ENCODE data around the gene TMEM184A.
A peak's percentile ranks its signal among the peaks of the same experiment; 100 is the strongest.

Gene TMEM184A

GRCh38 chr7:1555813-1556543 is at the start of gene TMEM184A:
Gene TMEM184A, minus strand, starts transcription at chr7:1556205. Its CDS starts 721 bp downstream, at chr7:1555484.
- peak; percentile 19 for DNase-seq

DNA sequence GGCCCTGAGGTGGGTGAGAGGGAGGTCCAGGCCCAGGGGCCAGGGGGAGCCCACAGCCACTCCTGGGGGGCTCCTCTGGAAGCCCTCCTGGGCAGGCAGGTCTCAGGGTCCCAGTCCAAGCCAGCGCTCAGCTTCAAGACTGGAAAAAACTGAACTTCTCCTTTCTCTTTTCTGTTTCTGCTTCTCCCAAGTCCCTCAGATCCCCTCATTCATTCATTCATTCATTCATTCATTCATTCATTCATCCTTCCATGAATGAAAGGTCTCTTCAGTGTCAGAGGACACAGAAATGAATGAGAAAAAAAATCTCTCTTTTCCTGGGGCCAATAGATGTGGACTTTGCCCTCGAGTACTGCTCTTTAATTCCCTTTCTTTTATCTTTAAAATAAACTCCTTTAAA is 48.4 kb upstream of the TMEM184A start:
- DNase-seq = no peak

DNA sequence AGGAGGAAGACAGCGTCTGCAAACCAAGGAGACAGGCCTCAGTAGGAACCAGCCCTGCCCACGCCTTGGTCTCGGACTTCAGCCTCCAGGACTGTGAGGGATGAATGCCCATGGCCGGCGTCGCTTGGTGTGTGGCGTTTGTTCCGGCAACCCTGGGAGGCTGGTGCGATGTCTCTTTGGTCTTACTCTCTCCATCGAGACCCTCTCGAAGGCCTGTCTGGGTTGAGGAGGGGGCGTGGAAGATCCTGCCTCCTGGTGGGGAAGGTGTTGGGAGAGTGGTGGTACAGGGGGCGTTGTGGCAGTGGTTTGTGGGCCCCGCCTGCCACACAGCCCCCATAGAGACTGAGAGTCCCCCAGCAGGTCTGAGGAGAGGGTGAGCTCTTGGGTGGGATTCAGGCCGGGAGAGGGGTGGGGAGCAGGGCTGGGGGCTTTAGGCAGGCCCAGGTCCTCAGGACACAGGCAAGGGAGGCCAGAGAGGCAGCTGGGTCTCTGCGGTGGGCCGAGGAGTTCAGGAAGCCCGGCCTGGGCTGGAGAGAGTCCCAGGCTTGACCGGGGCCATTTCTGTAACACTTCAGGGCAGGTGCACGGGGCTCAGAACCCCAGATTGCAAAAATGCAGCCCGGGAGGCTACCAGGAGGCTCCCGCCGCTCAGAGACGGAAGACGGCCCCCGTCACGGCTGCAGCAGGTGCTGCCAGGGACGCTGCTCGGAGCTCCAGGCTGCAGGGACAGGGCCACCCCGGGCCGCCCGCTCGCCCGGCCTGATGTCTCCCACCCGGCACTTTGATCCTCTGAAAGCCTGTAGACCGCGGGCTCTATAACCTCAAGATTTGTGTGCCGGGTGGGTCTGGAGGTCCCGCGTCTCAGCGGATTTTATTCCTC is 47.6 kb upstream of the TMEM184A start:
- DNase-seq = no peak

- DNase-seq = no peak
Observed at GRCh38 chr7:1602386-1602785, 46.4 kb upstream of the TMEM184A start.

- no peak for DNase-seq
Observed at GRCh38 chr7:1601956-1602355, 46.0 kb upstream of the TMEM184A start.

DNA sequence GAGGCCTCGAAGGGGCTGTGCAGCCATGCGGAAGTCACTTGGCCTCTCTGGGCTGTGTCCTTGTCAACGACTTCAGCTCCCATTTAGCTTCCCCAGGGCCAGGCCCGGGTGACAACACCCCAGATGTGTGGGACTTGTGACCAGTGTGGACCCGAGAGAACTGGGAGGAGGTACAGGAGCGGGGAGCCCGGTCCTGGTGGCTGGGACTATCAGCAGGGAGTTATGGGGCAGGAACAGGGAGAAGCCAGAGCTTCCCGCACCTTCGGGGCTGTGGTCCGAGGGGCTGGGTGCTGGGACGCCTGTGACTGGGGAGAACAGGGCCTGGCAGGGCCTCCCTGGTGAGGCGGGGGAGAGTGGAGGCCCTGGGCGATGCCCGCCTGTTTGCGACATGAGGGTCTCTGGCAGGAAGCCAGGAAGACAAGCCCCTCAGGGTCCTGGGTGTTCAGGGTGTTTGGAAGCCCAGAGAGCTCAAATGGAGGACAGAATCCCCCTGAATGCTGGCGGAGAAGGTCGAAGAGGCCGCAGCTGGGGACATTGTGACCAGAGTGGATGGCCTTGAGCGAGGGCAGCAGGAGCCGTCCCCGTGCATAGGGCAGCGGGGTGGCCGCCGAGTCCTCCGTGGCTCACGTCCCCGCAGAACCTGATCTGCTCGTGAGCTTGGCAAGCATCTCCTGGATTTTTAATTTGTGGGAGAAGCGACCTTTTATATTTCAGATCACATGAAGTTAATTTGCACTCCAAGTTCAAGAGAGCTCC is 43.8 kb upstream of the TMEM184A start:
- DNase-seq = no peak

DNA sequence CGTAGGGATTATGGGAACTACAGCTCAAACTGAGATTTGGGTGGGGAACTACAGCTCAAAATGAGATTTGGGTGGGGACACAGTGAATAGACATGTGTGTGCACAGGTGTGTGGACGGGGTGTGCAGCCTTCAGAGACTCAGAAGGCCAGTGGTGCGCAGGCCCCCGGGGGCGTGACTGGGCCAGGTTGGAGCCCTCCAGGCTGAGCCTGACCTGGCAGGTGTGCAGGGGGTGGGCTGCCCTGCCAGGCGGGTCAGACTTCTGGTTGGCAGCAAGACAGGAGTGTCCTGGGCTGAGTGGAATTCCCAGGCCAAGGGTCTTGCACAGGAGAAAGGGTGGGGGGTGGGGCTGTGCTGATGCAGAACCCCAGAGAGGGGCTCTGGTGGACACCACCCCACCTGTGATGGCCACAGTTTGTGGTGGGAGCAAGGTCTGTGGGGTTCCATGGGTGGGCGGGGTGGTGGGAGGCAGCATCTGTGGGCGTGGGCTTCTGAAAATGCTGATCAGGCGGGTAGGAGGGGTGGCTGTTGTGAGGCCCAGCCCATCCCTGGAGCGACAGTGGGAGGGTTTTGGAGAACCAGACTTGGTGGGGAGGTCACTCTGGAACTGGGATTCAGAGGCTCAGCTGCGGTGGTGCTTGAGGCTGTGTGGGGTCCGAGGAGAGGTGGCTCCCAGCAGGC is 43.1 kb upstream of the TMEM184A start:
- DNase-seq = no peak

DNA sequence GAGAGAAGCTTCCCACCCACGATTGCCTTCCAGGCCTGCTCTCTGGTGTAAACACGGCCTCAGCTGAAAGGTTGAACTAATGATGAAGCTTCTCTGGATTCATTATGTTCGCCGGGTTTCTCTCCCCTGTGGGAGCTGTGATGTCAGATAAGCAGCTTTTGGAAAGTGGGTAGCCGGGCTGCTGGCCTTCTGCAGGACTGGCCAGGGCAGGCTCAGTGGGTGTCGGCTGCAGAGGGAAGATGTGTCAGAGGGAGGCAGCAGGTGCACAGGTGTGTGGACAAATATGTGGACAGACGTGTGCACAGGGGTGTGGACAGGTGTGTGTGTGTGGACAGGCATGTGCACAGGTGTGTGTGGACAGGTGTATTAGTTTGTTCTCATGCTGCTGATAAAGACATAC is 42.3 kb upstream of the TMEM184A start:
- no peak for DNase-seq

GRCh38 chr7:1597791-1598190 is 41.8 kb upstream of the TMEM184A start:
- no peak for DNase-seq

DNA sequence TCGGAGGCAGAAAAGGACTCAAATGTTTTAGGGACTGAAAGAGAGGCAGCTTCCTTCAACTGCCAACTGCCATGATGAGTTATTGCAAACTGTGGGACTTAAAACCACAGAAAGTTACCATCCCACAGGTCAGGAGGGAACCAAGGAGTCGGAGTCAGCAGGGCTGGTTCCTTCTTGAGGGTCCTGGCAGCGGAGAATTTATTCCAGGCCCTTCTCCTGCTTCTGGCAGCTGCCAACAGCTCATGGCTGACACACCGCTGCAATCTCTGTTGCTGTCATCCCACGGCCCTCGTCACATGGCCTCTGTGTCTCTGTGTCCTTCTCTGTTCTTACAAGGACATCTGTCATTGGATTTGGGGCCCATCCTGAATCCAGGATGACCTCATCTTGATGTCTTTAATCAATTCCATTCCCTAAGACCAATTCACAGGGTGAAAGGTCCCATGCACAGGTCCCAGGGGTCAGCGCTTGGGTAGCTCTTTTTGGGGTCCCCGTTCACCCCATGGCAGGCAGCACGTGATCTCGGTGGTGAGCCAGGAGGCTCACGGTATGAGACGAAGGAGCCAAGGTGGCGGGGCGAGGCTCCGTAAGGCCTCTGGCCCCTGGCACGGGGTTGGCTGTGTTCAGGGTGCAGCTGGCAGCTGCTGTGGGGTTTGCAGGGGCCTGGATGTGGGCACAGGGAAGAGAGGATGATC is 41.2 kb upstream of the TMEM184A start:
- no peak for DNase-seq

DNA sequence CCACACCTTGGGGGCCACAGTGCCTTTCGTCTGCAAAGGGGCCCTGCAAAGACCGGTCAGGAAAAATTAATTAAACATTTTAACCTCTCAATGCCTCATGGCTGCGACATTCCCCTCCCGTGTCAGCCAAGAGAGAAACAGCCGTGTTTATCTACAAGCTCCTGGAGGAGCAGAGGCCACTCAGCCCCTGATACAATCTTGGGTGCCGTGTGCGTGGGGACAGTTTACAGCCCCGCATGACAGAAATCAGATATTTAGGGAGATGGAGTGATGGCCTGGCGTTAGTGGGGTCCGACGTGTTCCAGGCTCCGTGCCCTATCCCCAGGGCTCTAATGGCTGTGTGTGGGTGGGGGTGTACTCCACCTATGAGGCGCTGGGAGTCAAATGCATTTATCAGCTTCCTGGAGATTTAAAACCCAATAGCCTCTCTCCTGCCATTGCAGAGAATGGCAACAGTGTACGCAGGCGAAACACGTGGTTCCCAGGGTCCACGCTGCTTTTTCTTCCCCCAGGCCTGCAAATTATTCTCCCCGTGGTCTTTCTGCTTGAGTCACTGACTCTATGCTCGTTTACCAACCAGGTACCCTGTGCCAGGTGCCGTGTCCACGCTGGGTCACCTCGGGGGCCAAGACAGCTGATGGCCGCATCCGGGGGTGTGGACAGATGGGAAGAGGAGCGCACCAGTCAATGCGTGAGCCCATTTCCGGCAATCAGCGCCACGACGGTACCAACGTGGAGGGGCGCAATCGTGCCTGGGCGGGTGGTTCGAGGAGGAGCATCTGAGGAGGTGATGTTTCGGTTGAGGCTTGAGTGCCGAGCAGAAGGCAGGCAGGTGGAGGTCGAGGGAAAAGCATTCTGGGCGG is 40.4 kb upstream of the TMEM184A start:
- DNase-seq = no peak

DNA sequence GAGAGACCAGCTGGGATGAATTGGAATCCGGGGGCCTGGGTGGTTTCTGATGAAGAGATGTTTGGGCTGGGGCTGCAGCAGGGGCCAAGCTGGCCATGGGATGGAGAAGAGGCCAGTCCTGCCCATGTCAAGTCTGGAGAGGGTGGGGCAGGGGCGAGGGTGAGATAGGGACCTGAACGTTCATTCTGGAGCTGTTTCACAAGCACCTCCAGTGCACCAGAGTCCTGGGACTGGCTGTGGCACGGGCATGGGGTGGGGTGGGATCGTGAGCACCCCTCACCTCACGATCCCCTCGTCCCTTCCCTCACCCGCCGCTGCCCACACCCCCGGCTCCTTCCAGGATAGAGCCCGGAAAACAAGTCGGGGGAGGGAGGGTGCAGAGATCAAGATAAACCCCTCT is 39.6 kb upstream of the TMEM184A start:
- no peak for DNase-seq

DNA sequence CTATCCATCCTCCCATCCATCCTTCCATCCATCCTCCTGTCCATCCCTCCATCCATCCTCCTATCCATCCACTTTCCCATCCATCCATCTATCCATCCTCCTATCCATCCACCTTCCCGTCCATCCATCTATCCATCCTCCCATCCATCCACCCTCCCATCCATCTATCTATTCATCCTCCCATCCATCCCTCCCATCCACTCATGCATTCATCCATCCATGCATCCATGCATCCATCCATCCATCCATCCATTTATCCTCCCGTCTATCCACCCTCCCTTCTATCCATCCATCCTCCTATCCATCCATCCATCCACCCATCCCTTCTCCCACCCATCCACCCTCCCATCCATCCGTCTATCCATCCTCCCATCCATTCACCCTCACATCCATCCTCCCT is 39.0 kb upstream of the TMEM184A start:
- no peak for DNase-seq

GRCh38 chr7:1593904-1594421 is 38.0 kb upstream of the TMEM184A start:
- DNase-seq = no peak

- DNase-seq = no peak
Observed at GRCh38 chr7:1593091-1593866, 37.3 kb upstream of the TMEM184A start.

DNA sequence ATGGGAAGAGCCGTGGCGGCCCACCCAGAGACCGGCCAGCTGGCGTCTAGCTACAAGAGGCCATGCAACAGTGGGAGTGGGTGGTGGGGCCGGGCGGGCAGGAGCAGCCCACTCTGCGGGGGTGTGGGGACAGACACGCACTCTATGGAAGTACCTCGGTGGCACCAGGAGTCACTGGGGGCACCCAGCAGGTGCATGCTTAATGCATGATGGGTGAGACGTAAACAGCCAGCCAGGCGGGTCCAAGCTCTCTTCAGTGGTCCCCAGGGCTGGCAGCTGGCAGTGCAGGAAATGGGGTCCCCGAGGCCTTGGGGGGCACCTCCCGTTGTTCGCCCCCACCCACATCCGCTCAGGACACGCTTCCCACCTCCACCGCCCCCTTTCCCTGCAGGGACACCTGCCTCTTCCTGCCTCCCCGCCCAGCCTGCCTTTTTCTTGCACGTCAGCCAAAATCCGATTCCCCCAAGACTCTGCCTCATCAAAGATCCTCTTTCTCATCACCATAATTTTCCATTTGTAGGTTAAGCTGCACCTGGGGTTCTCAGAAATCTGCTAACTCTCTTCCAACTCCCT is 36.4 kb upstream of the TMEM184A start:
- no peak for DNase-seq

- DNase-seq = no peak
Observed at GRCh38 chr7:1591876-1592275, 35.9 kb upstream of the TMEM184A start.

DNA sequence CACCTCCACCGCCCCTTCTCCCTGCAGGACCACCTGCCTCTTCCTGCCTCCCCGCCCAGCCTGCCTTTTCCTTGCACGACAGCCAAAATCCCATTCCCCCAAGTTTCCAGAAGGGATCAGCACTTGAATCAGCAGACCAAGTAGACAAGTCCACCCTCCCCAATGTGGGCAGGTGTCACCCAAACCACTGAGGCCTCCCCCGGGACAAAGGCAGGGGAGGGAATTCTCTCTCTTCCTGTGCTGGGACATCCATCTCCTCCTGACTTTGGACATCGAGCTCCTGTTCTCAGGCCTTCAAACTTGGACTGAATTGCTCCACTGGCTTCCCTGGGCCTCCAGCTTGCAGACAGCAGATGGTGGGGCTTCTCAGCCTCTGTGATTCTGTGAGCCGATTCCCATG is 35.4 kb upstream of the TMEM184A start:
- DNase-seq = no peak

DNA sequence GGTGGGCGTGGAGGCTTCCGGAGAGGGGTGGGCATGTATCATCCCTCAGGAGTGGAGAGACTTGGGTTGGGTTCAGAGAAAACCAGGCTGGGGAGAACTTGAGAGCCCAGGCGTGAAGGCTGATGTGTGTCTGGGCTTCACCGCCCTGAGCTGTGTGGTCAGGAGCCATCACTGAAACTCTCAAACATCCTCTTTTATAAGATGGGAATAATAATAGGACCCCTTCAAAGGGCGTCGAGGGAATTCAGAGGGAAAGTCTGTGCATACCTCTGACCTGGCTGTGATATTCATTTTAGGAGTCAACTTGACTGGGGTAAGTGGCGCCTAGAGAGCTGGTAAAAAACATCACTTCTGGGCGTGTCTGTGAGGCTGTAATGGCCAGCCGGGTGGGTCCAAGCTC is 34.9 kb upstream of the TMEM184A start:
- no peak for DNase-seq

DNA sequence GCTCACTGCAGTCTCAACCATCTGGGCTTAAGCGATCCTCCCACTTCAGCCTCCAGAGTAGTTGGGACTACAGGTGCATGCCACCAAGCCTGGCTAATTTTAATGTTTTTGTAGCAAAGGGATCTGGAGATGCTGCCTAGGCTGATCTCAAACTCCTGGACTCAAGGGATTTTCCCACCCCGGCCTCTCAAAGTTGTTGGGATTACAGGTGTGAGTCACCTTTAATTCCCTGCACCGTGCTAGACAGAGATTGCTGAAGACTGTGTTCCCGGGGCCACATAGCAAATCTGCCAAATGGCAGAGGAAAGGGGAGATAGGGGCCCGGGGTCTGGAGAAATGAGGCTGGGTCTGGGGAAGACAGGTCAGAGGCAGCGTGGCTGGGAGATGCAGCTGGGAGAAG is 34.5 kb upstream of the TMEM184A start:
- DNase-seq = no peak

Measured in activated effector memory CD4-positive, alpha-beta T cell treated with Interleukin-2 at 50 U/mL for 16 hours (primary cell).